ENCODE measurements around the gene CREM. TPM values are rescaled to one million over a fixed set of nuclear protein-coding genes. Genes with fewer than 3 reads are reported as not detected.

CREM gene
- total and polyA plus RNA-seq, 2 of the 8 experiments (the other 6 are each of a cell fraction or from before 2014, with no cell fraction given): 18.7 to 21.9 TPM

DNA sequence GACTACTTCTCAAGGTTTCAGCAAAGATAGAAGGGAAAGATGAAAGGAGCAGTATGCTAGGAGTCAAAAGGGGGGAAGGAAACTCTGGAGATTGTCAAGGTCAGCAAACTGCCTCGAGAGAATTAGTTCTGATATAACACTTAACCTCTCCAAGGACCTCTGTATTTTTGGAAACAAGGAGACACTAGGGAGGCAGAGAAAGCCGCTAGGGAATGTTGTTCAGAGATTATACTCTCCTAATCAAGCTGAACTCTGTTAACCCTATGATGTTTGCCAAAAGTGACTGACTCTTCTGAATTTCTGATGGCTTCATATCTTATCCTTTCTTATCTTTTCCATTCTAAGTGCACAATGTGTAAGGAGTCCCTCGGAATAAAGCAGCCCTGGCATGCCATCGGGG lies 27.1 kb downstream of the CREM start:
- Histone ChIP-seq H4K91ac (replicated peaks; ENCODE audit: insufficient read length, low read length) (no peak overlapping the region), H3K4me1 (replicated peaks in 1 of 4; ENCODE audit: control insufficient read depth in 3 of 4, insufficient read depth in 4 of 4, low read length in 3 of 4) (peaks cover 0 to 3% (median 2%) of the 10 kb centered on the region in 4 experiments; a peak in 3 of 7 replicates), H3K14ac (ENCODE audit: insufficient read length) (no peak overlapping the region), H2BK120ac (replicated peaks; ENCODE audit: low read depth, low read length) (no peak overlapping the region), H3K4ac (replicated peaks; ENCODE audit: insufficient read length, low read depth, low read length) (no peak overlapping the region), H3K79me2 (ENCODE audit: control insufficient read depth in 1 of 2, insufficient read depth in 2 of 2, low read length in 2 of 2) (no peaks in the 10 kb centered on the region), H3K79me1 (ENCODE audit: low read depth, low read length) (no peaks in the 10 kb centered on the region), H2BK20ac (ENCODE audit: low read length) (no peak overlapping the region), H4K5ac (ENCODE audit: insufficient read length, low read depth, low read length) (no peak overlapping the region), H3K27me3 (replicated peaks in 1 of 4; ENCODE audit: control insufficient read depth in 3 of 4, extremely low read depth in 1 of 4, insufficient read depth in 3 of 4, low read length in 3 of 4) (no peaks in the 10 kb centered on the region), H3K56ac (replicated peaks; ENCODE audit: insufficient read length, low read depth, low read length) (no peak overlapping the region), H2BK5ac (ENCODE audit: low read depth, low read length) (no peak overlapping the region), H2AK5ac (ENCODE audit: low read depth, low read length) (no peak overlapping the region), H4K20me1 (replicated peaks in 1 of 2; ENCODE audit: control insufficient read depth in 1 of 2, insufficient read depth in 2 of 2, low read length in 2 of 2) (no peaks in the 10 kb centered on the region), H4K8ac (ENCODE audit: extremely low read depth, insufficient read depth, low read length) (no peak overlapping the region), H3K23me2 (ENCODE audit: low read depth, low read length) (no peaks in the 10 kb centered on the region), H3K27ac (ENCODE audit: low read depth, low read length) (no peak overlapping the region), H3K23ac (ENCODE audit: insufficient read length) (no peak overlapping the region), H3K18ac (ENCODE audit: extremely low read depth, low read length) (no peak overlapping the region), H3K9ac (replicated peaks in 1 of 4; ENCODE audit: extremely low read depth in 1 of 4, low read depth in 3 of 4, low read length in 3 of 4) (no peak overlapping the region), H2BK15ac (ENCODE audit: low read length) (no peak overlapping the region), H2AFZ (ENCODE audit: low read length) (no peak overlapping the region), H3K9me3 (ENCODE audit: insufficient read depth in 2 of 2, low read depth in 1 of 2, low read length in 1 of 2) (no peaks in the 10 kb centered on the region), H3K4me3 (ENCODE audit: extremely low read depth in 1 of 4, insufficient read depth in 2 of 4, low read depth in 3 of 4, low read length in 4 of 4) (no peak overlapping the region), H2BK12ac (ENCODE audit: low read depth, low read length) (no peak overlapping the region), H3K36me3 (ENCODE audit: control insufficient read depth in 2 of 4, insufficient read depth in 4 of 4, low read length in 3 of 4) (no peaks in the 10 kb centered on the region), H3K4me2 (ENCODE audit: insufficient read depth in 1 of 2, low read depth in 2 of 2, low read length in 2 of 2) (no peak overlapping the region)
- peak; percentile 13 for FAIRE-seq
- CTCF ChIA-PET (ENCODE audit: partially characterized antibody): interaction anchor here (1.6 kb wide), 1 partner anchor 10 kb away, joined by 3 read pairs; no protein-coding TSS in a partner anchor
- DNase-seq (ENCODE audit: low read depth in 1 of 2, low spot score in 2 of 2): no peak
- TF ChIP-seq TAF7 (optimal IDR thresholded peaks at IDR 0.05; ENCODE audit: borderline replicate concordance, low read depth, low read length): no peak
- TF ChIP-seq ZNF274 (IDR thresholded peaks at IDR 0.05; ENCODE audit: borderline replicate concordance, extremely low read depth, low read length): no peak
- TF ChIP-seq RAD21 (IDR thresholded peaks at IDR 0.05 in 1 of 2, conservative IDR thresholded peaks at IDR 0.05 in 1 of 2; ENCODE audit: low read depth in 2 of 2, low read length in 2 of 2): no peak
- no peak for TF ChIP-seq HDAC6 (IDR thresholded peaks at IDR 0.05; ENCODE audit: low read depth, low read length)
- no peak for TF ChIP-seq CBX8 (IDR thresholded peaks at IDR 0.05; ENCODE audit: borderline replicate concordance, low read depth, low read length)
- TF ChIP-seq CHD2 (IDR thresholded peaks at IDR 0.05; ENCODE audit: low read length): no peak
- POLR2A ChIA-PET (ENCODE audit: partially characterized antibody): interaction anchor here (1.0 kb wide), 1 partner anchor 10 kb away, joined by 3 read pairs; no protein-coding TSS in a partner anchor
- WGBS, 2 experiments (ENCODE audit: extremely low coverage in 1 of 2, insufficient coverage in 1 of 2, insufficient read length in 1 of 2, insufficient replicate concordance in 2 of 2, low coverage in 1 of 2, low lambda C conversion rate in 2 of 2, missing lambda C conversion rate in 1 of 2): 91% methylated on average over 4 of the region's 4 CpGs; no CpG with 5 or more reads in 1 of the 2 experiments
